SK-MEL-5 (cell line): ENCODE measurements around the gene GNB3. TPM values are rescaled to one million over a fixed set of nuclear protein-coding genes. Genes with fewer than 3 reads are reported as not detected.
A peak's percentile ranks its signal among the peaks of the same experiment; 100 is the strongest.

Experiments used
- DNase-seq: peaks from one replicate; pipeline ENCODE4 v3.0.0-alpha.2; 2016; ENCODE audit warnings: low read depth, low spot score
- in situ Hi-C: cut with HindIII; loops from 2 replicates; pipeline ENCODE4 v1.10.0; 2016; ENCODE audit warnings: low sequenced_read_pairs, high pct_unique_total_duplicates, low pct_unique_long_range_greater_than_20kb
- total RNA-seq: library from RNA; depleted of rRNA; stranded (reverse); fragments of >200 nt; shearing (Covaris generic); gene quantifications from 2 replicates; pipeline ENCODE4 v1.2.3, GENCODE V29; 2014

The GNB3 gene
- total RNA-seq, 1 experiment from 2014 or later = 0.08 TPM

GRCh38 chr12:6821591-6822425, 18.9 kb upstream of the GNB3 start, which contains the start of gene GPR162:
Gene GPR162 (plus strand): TSS chr12:6821821. CDS start chr12:6823899, 2,078 bp downstream.
- in situ Hi-C loops = no loop called here
- DNase-seq = no peak

GRCh38 chr12:6822426-6823135, 18.1 kb upstream of the GNB3 start:
- DNase-seq = no peak
- in situ Hi-C loops = no loop called here

GRCh38 chr12:6823182-6824084, 17.3 kb upstream of the GNB3 start:
- no peak for DNase-seq
- in situ Hi-C loops = no loop called here

GRCh38 chr12:6824085-6824775, 16.5 kb upstream of the GNB3 start:
- no peak for DNase-seq
- in situ Hi-C loops = no loop called here

GRCh38 chr12:6824901-6825381, 15.8 kb upstream of the GNB3 start:
- in situ Hi-C loops = no loop called here
- DNase-seq = no peak

GRCh38 chr12:6825398-6826124, 15.2 kb upstream of the GNB3 start:
- in situ Hi-C loops = no loop called here
- DNase-seq = peak; percentile 84

- in situ Hi-C loops = no loop called here
- DNase-seq = no peak
Observed at GRCh38 chr12:6826125-6826733, 14.5 kb upstream of the GNB3 start.

- no peak for DNase-seq
- in situ Hi-C loops = no loop called here
Observed at GRCh38 chr12:6826734-6827436, 13.8 kb upstream of the GNB3 start.

- peak; percentile 89 for DNase-seq
- in situ Hi-C loops = no loop called here
Observed at GRCh38 chr12:6827437-6827911, 13.3 kb upstream of the GNB3 start.

- in situ Hi-C loops = no loop called here
- DNase-seq = peak; percentile 30
Observed at GRCh38 chr12:6827982-6828780, 12.5 kb upstream of the GNB3 start, which contains the start of gene P3H3. Gene P3H3 (plus strand): TSS chr12:6828407. CDS start chr12:6828441, 34 bp downstream.

- in situ Hi-C loops = no loop called here
- no peak for DNase-seq
Observed at GRCh38 chr12:6828781-6829535, 11.8 kb upstream of the GNB3 start.

GRCh38 chr12:6829536-6830220, 11.0 kb upstream of the GNB3 start:
- in situ Hi-C loops = no loop called here
- DNase-seq = no peak

- no peak for DNase-seq
- in situ Hi-C loops = no loop called here
Observed at GRCh38 chr12:6830286-6830890, 10.3 kb upstream of the GNB3 start.
